GM12892 (cell line): ENCODE results near the gene FLYWCH2.

Source experiments
- POLR2A ChIP-seq: IDR thresholded peaks from 2 replicates; pipeline ENCODE4 v1.6.1; 2011; ENCODE audit warnings: low read depth, low read length, control low read depth
- POLR2AphosphoS5 ChIP-seq: IDR thresholded peaks from 2 replicates; pipeline ENCODE4 v1.6.1; 2011; ENCODE audit warnings: low read depth, low read length, control low read depth
- TAF1 ChIP-seq: IDR thresholded peaks from 2 replicates; pipeline ENCODE4 v1.6.1; 2011; ENCODE audit warnings: low read depth, mild to moderate bottlenecking, control low read depth, low read length, borderline replicate concordance

DNA sequence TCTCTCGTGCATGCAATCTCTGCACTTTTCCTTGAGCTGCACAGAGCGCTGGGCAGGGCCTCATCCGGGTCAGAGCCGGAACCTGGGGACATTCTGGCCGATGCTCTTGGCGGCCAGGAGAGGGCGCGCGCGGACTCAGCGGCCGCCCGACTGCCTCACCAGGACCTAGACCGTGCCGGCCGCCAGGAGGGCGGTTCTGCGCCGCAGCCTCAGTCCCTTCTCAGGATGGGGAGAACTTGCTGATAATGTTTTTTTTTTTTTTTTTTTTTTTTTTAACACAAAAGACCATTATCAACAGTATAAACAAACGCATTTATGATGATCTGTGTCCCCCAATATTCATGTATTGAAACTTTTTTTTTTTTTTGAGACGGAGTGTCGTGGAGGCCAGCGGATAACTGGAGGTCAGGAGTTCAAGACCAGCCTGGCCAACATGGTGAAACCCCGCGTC, 8.1 kb upstream of the FLYWCH2 start:
- TF ChIP-seq POLR2A (no peak), POLR2AphosphoS5 (no peak), TAF1 (no peak)
